ENCODE data around the gene CRACR2A. TPM values are rescaled to one million over a fixed set of nuclear protein-coding genes. Genes with fewer than 3 reads are reported as not detected.
A peak's percentile ranks its signal among the peaks of the same experiment; 100 is the strongest.

Gene CRACR2A
- polyA plus RNA-seq, 1 donor from 2014 or later: 2.1 TPM

GRCh38 chr12:3727877-3728632 lies 24.9 kb downstream of the CRACR2A start:
- Histone ChIP-seq H3F3A (ENCODE audit: insufficient read depth, low read length, poor library complexity, severe bottlenecking) (no peaks in the 10 kb centered on the region), H3K9me2 (ENCODE audit: insufficient read depth, low read length) (no peaks in the 10 kb centered on the region), H3K9ac (ENCODE audit: low read length) (no peak overlapping the region), H3K4me3 (ENCODE audit: low read length) (no peak overlapping the region), H2AFZ (ENCODE audit: low read depth, low read length) (no peak overlapping the region), H3K9me3 (ENCODE audit: low read length) (no peaks in the 10 kb centered on the region), H4K20me1 (ENCODE audit: insufficient read depth) (no peaks in the 10 kb centered on the region), H3K79me2 (replicated peaks; ENCODE audit: insufficient read depth, low read length) (no peaks in the 10 kb centered on the region), H3K27ac (ENCODE audit: low read length) (no peak overlapping the region), H3K4me2 (ENCODE audit: low read length) (no peak overlapping the region), H3K27me3 (ENCODE audit: insufficient read depth, low read depth, low read length) (no peaks in the 10 kb centered on the region), H3K36me3 (ENCODE audit: insufficient read depth, low read length) (no peaks in the 10 kb centered on the region)
- TF ChIP-seq EZH2 (IDR thresholded peaks at IDR 0.05; ENCODE audit: borderline replicate concordance, insufficient read depth, low read length, poor library complexity, severe bottlenecking): no peak

- no peaks in the 10 kb centered on the region for H3F3A ChIP-seq (ENCODE audit: insufficient read depth, low read length, poor library complexity, severe bottlenecking)
- H3K4me3 ChIP-seq (ENCODE audit: low read length): no peak overlapping the region
- H3K27ac ChIP-seq (ENCODE audit: low read length): no peak overlapping the region
- H3K9ac ChIP-seq (ENCODE audit: low read length): no peak overlapping the region
- no peak overlapping the region for H2AFZ ChIP-seq (ENCODE audit: low read depth, low read length)
- no peaks in the 10 kb centered on the region for H3K36me3 ChIP-seq (ENCODE audit: insufficient read depth, low read length)
- H4K20me1 ChIP-seq (ENCODE audit: insufficient read depth): no peaks in the 10 kb centered on the region
- no peaks in the 10 kb centered on the region for H3K27me3 ChIP-seq (ENCODE audit: insufficient read depth, low read depth, low read length)
- no peaks in the 10 kb centered on the region for H3K9me3 ChIP-seq (ENCODE audit: low read length)
- TF ChIP-seq REST (IDR thresholded peaks at IDR 0.05; ENCODE audit: borderline replicate concordance): no peak
- H3K4me2 ChIP-seq (ENCODE audit: low read length): no peak overlapping the region
- H3K79me2 ChIP-seq (replicated peaks; ENCODE audit: insufficient read depth, low read length): no peaks in the 10 kb centered on the region
- H3K9me2 ChIP-seq (ENCODE audit: insufficient read depth, low read length): no peaks in the 10 kb centered on the region
Observed at GRCh38 chr12:3727354-3727753, 25.6 kb downstream of the CRACR2A start.

- no peaks in the 10 kb centered on the region for H3K9me3 ChIP-seq (ENCODE audit: low read length)
- H3F3A ChIP-seq (ENCODE audit: insufficient read depth, low read length, poor library complexity, severe bottlenecking): no peaks in the 10 kb centered on the region
- H2AFZ ChIP-seq (ENCODE audit: low read depth, low read length): no peak overlapping the region
- no peak overlapping the region for H3K9ac ChIP-seq (ENCODE audit: low read length)
- H3K36me3 ChIP-seq (ENCODE audit: insufficient read depth, low read length): no peaks in the 10 kb centered on the region
- H3K79me2 ChIP-seq (replicated peaks; ENCODE audit: insufficient read depth, low read length): no peaks in the 10 kb centered on the region
- no peaks in the 10 kb centered on the region for H3K27me3 ChIP-seq (ENCODE audit: insufficient read depth, low read depth, low read length)
- no peak overlapping the region for H3K4me3 ChIP-seq (ENCODE audit: low read length)
- no peak overlapping the region for H3K4me2 ChIP-seq (ENCODE audit: low read length)
- no peaks in the 10 kb centered on the region for H4K20me1 ChIP-seq (ENCODE audit: insufficient read depth)
- H3K9me2 ChIP-seq (ENCODE audit: insufficient read depth, low read length): no peaks in the 10 kb centered on the region
- TF ChIP-seq CTCF (IDR thresholded peaks at IDR 0.05; ENCODE audit: poor library complexity, severe bottlenecking): no peak
- peak overlapping the region; percentile 32 for H3K27ac ChIP-seq (ENCODE audit: low read length)
Observed at GRCh38 chr12:3726456-3726855, 26.5 kb downstream of the CRACR2A start.

Measured in neural cell (in vitro differentiated cells).